OCI-LY7 (cell line): ENCODE results near the gene SMOC1.

Source experiments
- CTCF ChIP-seq: fragments of 200-600 bp; sonication (generic); conservative IDR thresholded peaks from 2 replicates; pipeline ENCODE4 v1.5.1; 2014; ENCODE audit warnings: mild to moderate bottlenecking, antibody characterized with exemption, low read length, moderate library complexity, mixed read lengths
- EZH2phosphoT487 ChIP-seq: fragments of 200-600 bp; sonication (generic); IDR thresholded peaks from 2 replicates; pipeline ENCODE4 v1.6.1; 2018; ENCODE audit warnings: low read depth, borderline replicate concordance, mild to moderate bottlenecking, mixed run types, antibody characterized with exemption, low read length, moderate library complexity, mixed read lengths

- TF ChIP-seq CTCF, result no peak
- no peak for TF ChIP-seq EZH2phosphoT487
Measured at GRCh38 chr14:70018230-70018629, 139.0 kb downstream of the SMOC1 start.
